ENCODE measurements around the gene ZSCAN30. TPM values are rescaled to one million over a fixed set of nuclear protein-coding genes. Genes with fewer than 3 reads are reported as not detected.
"Not testable (repeated sequence)": the region's sequence is repeated elsewhere in the genome, so short reads cannot be mapped to it uniquely, and the experiment has no call there.

ZSCAN30 gene
- polyA plus RNA-seq, 5 donors, result 39.9 to 69.5 (median 61.6) TPM

DNA sequence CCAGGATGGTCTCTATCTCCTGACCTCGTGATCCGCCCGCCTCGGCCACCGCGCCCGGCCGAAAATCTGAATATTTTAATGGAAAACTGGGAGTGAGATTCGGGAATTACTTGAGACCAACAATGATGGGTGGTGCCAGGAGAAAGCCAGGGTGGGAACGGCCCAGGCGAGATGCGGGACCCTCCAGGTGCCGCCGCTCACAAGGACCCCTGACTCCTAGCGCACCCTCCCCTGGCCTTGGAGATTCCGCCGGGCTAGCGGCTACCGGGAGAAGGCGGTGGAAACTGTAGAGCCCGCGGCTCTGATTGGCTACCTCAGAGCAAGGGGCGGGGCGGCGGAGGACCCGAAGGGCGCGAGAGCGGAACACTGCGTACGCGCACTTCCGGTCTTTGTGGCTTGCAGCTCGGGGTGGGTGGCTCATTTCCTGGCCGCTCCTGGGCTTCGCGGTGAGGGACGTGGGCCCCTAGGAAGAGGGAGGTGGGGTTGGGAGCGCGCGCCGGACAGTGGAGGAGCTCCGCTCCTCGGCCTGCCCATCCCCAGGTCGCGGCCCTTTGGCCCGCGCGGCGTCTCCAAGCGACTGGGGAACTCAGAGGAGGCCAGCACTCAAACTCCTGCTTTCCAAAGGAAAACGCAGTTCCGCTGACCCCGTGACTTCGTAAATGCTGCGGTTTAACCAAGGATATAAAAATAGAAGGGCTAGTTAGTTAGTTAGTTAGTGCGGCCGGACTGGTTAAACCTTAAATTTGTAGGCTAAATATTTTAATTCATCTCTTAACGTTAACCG, 49.2 kb downstream of the ZSCAN30 start, which contains the start of gene ZNF397:
ZNF397 (plus strand) TSS at position 371 of the 784 bp plus-strand sequence. CDS start 1,437 bp downstream, outside the sequence.
- DNase-seq, result peak; percentile 97

GRCh38 chr18:35239314-35239713, 50.7 kb downstream of the ZSCAN30 start:
- no peak for DNase-seq

DNA sequence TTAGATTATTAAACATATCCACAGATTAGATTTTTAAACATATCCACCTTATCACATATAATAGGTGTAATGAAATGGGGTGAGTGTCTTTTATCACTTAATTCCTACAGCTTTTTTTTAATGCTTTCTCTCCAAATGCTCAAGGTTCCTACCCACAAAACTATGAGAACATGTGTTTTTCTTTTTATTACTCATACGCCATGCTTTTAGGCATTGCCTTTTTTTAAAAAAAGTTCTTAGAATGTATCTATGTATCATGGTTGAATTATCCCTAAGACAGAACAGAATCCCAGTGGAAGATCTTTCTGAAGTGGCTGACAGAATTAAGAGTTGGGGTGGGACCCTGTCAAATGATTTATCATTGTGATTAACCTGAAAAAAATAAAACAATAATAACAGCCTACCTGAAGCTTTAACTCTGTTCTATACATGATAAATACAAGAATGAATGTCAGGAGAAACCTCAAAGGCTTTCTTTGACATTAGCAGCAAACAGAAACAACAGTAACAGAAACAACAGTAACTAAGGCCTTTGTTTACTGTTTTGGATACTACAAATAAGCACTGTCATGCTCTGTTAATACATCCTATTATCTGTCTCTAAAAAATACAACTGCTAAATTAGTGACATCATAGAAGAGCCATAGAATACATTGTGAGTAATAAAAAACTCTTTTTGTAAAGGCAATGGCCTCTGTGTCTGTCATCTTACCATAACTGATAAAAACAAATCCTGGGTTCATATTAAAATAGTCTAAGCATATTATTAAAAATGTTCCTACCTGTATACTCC, 53.3 kb downstream of the ZSCAN30 start:
- no peak for DNase-seq

GRCh38 chr18:35231052-35231451, 59.0 kb downstream of the ZSCAN30 start:
- DNase-seq, result peak; percentile 52 to 72

- no peak for DNase-seq
Observed at GRCh38 chr18:35227254-35227653, 62.8 kb downstream of the ZSCAN30 start.

- no peak for DNase-seq
Observed at GRCh38 chr18:35223797-35224196, 66.2 kb downstream of the ZSCAN30 start.

DNA sequence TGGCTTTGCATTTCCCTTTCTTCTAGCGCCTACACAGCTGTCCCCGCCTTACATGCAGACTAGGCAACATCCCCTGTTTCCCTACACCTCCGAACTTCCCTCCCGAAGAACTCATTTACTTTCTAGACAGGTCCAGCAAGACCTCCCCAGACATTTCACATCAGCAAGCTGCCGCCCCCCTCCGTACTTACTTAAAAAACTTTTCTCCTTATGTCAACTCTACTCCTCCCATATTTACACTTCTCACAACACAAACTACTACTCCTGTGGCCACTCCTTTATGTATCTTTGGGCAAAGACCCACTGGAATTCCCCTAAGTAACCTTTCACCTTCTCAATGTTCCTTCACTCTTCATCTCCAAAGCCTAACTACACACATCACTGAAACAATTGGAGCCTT, 69.6 kb downstream of the ZSCAN30 start:
- no peak for DNase-seq

DNA sequence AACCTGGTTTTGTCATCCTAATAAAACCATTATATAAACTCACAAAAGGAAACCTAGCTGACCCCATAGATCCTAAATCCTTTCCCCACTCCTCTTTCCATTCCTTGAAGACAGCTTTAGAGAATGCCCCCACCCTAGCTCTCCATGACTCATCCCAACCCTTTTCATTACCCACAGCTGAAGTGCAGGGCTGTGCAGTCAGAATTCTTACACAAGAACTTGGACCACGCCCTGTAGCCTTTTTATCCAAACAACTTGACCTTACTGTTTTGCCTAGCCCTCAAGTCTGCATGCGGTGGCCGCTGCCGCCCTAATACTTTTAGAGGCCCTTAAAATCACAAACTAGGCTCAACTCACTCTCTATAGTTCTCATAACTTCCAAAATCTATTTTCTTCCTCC, 70.7 kb downstream of the ZSCAN30 start:
- DNase-seq, result not testable (repeated sequence)

- not testable (repeated sequence) for DNase-seq
Observed at GRCh38 chr18:35216611-35217010, 73.4 kb downstream of the ZSCAN30 start.

- DNase-seq, result no peak
Observed at GRCh38 chr18:35215026-35215425, 75.0 kb downstream of the ZSCAN30 start.

GRCh38 chr18:35205746-35206458, 84.1 kb downstream of the ZSCAN30 start:
- not testable (repeated sequence) for DNase-seq

DNA sequence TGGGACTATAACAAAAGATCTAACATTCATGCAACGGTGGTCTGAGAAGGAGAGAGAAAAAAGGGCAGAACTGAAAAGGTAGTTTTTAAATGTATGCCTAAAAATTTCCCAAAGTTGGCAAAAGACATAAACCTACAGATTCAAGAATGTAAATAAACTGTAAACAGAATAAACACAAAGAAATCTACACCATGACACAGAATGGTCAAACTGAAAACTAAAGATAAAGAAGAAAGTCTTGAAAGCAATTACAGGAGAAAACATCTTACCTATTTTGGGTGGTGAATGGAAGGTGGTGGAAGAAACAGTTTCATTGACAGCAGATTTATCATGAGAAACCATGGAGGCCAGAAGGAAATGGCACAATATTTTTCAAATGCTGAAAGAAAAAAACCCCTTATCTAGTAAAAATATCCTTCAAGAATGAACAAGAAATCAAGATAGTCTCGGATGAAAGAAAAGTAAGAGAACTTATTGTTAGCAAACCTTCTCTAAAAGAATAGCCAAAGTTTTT, 84.8 kb downstream of the ZSCAN30 start:
- DNase-seq, result no peak

GRCh38 chr18:35203067-35203466, 87.0 kb downstream of the ZSCAN30 start:
- DNase-seq, result peak; percentile 48 to 50

- DNase-seq, result no peak
Observed at GRCh38 chr18:35201256-35201931, 88.6 kb downstream of the ZSCAN30 start.

Other genes with a start within 250 kb of the ZSCAN30 start
- 10 to 100 TPM; 38.4 to 53.1 (median 51.1) TPM for gene MAPRE2, start 248.8 kb downstream of the ZSCAN30 start, polyA plus RNA-seq (ENCODE audit: insufficient read depth in 1 of 5, insufficient read length in 5 of 5, low replicate concordance in 1 of 5)
- gene ZNF397, start 49.2 kb downstream of the ZSCAN30 start, polyA plus RNA-seq (ENCODE audit: insufficient read depth in 1 of 5, insufficient read length in 5 of 5, low replicate concordance in 1 of 5), result 10 to 100 TPM; 50.1 to 90.4 (median 88.8) TPM
- 10 to 100 TPM; 50.0 to 79.5 (median 68.8) TPM for gene ZNF24, start 54.2 kb upstream of the ZSCAN30 start, polyA plus RNA-seq (ENCODE audit: insufficient read depth in 1 of 5, insufficient read length in 5 of 5, low replicate concordance in 1 of 5)
- 1 to 10 TPM; 2.8 to 3.8 (median 3.0) TPM for gene ZNF396, start 87.1 kb upstream of the ZSCAN30 start, polyA plus RNA-seq (ENCODE audit: insufficient read depth in 1 of 5, insufficient read length in 5 of 5, low replicate concordance in 1 of 5)
- gene INO80C, start 207.7 kb upstream of the ZSCAN30 start, polyA plus RNA-seq (ENCODE audit: insufficient read depth in 1 of 5, insufficient read length in 5 of 5, low replicate concordance in 1 of 5), result 10 to 100 TPM; 30.3 to 37.5 (median 35.4) TPM